Cortex of kidney (tissue), 1 donor: ENCODE measurements around the gene TTLL3.

Experiments used
- DNase-seq: peaks from one replicate; lab custom pipeline; 2025; lab: John Stamatoyannopoulos, UW

Gene TTLL3

DNA sequence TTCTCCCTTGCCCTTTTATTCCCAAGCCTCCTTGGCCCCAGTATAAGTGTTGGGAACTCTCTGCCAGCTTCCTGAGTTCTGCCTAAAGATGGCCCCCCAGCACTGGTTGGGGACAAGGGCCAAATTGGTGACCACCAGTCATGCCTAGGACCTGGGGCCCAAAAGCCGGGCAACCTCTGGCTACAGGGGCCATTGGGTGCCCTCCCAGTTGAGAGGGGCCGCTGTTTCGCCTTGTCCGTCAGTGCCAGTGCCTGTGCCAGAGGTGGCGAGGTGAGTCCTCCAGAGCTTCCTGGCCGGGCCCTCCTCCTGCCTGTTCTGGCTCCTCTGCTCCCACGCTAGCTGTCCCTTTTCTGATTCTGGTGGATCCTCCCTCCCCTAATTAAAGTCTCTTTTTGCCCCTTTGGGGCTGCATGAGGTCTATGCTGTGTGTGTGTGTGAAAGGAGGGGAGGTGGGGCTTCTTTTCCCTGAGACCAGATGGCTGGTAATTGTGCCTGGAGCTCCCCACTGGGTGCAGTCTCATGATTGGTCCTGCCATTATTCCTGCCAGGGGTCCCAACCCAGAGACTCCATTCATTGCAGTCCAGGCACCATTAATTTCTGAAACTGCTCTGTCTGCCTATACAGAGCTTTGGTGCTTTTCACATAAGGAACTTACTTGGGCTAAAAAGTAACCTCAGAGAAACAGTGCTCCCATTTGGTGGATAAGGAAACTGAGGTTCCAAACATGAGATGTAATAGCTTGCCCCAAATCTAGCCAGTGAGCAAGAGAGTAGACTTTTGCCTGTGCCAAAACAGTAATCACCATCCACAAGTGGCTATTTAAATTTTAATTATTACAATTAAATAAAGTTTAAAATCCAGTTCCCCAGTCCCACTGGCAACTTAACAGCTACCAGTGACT, 3.1 kb upstream of the TTLL3 start:
- DNase-seq: no peak

DNA sequence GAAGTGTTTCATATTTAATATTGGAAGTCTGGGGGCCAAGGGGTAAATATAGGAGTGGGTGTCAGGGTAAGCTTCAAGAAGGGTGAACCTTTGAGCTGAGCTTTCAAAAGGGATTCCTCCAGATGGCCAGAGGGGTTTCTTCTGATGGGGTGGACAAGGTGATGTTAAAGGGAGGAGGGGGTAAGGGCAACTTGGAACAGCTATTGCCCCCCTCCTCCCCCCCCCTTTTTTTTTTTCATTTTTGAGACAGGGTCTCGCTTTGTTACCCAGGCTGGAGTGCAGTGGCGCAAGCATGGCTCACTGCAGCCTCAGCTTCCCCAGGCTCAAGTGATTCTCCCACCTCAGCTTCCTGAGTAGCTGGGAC, 2.1 kb upstream of the TTLL3 start:
- DNase-seq: no peak

DNA sequence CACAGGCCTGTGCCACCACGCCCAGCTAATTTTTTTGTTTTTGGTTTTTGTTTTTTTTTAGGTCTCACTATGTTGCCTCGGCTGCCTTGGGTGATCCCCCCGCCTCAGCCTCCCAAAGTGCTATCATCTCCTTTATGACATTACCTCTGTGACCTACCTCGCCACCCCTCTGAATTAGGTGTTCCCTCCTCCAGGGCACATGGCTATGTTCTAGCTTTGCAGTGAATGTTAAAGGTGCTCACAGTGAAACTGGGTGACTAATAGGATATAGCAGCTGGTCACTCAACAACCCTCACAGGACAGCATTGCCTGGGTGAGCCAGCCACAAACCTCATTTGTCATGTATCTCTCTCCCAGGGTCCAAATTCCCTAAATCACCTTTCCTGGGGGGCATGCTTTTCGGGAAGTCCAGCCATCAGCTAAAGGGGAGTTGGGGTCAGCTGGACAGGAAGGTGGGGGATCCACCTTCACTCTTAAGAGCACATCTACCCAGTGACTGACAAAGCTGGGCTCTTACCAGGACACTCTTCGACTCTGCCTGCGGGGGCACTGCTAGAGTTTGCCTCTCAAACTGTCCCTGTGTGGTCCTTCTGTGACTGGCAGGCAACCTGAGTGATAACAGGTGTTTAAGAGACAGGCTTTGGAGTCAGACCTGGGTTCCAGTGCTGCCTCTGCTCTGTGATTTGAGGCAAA, 1.6 kb upstream of the TTLL3 start:
- no peak for DNase-seq

DNA sequence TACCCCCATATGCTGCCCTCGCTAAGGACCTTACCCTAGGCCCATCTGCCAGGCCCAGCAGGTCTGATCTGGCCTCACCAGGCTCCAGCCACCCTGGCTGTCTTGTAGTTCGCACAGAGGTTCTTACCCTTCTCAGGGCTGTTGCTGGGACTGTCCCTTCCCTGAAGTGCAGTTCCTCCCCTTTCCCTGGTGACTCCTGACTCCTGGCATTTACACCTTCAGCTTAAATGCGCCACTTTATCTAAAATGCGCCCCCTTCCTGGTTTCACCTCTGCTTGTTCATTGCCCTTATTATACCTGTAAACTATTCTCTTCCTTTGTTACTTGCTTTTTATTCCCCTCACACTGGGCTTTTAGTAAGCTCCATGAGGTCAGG, 835 bp upstream of the TTLL3 start:
- DNase-seq: no peak

DNA sequence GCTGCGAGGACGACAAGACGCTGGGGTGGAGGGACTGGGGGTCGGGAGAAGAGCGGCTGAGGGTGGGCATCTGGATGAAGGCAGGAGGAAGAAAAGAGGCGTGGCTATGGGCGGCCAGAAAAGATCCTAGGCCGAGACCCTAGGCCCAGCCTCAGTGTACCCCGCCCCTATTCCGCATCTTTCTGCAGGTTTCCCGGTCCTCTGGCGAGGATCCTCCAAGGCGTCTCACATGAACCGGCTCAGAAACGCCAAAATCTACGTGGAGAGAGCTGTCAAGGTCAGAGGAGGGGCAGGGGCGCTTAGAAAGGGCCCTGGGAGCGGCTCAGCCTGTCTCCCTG, 340 bp downstream of the TTLL3 start:
- DNase-seq: no peak

DNA sequence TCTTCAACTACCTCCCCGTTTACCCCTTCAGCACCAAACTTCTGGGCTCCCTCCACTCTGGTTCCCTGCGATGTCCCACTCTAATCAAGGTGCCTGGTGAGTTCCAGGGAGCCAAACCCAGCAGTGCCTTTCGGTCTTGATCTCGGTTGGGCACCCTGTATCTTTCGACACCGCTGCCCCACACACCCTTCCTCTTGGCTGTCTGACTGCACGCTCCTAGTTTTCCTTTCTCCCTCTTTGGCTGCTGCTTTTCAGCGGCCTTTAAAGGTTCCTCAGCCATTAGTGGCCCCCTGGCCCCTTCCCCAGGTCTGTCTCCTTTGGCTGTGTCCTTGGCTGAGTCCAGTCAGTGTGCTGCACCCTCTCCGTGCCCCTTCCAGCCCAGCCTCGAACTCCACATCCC, 784 bp downstream of the TTLL3 start:
- no peak for DNase-seq

DNA sequence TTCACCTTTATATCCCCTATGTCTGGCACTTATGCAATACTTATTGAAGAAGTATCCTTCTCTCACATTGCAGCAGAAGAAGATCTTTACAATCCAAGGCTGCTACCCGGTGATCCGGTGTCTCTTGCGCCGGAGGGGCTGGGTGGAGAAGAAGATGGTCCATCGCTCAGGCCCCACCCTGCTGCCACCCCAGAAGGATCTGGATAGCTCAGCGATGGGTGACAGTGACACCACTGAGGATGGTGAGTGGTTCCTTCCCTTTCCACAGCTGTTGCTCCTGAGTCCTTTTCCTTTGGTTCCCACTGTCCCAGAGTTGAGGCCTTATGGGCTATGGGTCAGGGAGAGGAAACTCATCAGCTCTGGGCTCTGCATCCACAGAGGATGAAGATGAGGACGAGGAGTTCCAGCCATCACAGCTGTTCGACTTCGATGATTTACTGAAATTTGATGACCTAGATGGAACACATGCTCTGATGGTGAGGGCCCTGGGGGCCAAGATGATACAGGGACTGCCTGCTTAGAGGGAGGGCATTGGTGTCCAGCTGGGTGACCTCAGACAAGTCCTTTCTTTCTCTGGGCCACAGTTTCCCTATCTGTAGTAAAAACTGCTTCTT, 2.9 kb downstream of the TTLL3 start:
- no peak for DNase-seq

DNA sequence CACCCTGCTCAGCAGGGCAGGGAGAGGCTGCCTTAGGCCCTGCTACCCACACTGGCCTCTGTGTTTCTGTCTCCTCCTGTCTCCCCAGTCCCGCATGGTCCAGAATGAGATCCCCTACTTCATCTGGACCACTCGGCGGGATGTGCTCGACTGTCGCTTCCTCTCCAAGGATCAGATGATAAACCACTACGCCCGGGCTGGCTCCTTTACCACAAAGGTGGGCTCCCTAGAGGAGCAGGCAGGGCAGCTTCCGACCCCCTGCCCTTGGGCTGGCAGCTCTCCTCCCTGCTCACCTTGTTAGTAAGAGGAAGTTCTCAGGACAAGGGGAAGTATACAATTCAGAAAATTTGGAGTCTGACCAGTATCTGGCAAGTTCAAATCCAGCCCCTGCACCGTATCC, 5.9 kb downstream of the TTLL3 start:
- DNase-seq: no peak

DNA sequence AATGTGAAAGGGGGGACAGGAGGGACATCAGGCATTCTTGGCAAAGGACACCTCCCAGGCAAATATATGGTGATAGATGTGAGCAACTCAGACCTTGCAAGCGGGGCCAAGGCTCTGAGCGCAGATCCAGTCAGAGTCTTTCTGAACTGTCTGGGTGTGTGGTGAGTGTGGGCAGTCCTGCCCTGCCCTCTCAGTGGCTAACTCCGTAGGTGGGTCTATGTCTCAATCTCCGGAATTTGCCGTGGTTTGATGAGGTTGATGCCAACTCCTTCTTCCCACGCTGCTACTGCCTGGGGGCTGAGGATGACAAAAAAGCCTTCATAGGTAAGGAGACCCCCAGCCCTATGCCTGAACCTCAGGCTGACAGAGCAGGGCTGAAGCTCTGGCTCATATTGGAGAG, 7.4 kb downstream of the TTLL3 start:
- no peak for DNase-seq

DNA sequence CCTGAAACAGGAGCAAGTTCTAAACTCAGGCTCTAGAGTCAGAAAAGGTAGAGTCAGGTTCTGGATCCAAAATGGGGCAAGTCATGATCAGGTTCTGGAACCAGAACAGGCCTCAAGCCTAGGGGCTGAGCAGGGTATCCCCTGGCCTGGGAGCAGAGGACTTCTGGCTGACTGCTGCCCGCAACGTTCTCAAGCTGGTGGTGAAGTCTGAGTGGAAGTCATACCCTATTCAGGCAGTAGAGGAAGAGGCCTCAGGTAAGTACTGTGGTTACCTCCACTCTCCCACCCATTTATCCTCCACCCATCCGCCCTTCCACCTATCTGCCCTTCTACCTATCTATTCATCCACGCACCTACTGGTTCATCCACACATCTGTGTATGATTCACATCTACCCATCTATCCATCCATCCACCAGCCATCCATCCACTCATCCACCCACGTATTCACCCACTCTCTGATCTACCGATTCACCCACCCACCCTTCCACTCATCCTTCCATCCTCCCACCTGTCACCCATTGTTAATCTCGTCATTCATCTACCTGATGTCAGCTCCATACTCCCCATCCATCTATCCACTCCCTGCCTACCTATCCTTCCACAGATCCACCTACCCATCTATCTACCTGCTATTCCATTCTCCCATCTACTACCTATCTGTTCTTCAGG, 8.7 kb downstream of the TTLL3 start:
- no peak for DNase-seq

DNA sequence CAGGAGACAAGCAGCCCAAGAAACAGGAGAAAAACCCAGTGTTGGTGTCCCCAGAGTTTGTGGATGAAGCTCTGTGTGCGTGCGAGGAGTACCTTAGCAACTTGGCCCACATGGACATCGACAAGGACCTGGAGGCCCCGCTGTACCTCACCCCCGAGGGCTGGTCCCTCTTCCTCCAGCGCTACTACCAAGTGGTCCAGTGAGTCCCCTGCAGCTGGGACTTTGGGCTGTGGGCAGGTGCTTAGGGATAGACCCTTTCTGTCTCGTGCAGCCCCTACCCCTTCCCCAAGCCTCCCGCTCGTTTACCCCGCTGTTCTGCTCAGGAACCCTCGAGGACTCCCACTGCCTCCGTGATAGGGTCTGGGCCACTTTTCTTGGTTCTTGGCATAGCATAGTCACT, 10.5 kb downstream of the TTLL3 start:
- no peak for DNase-seq

DNA sequence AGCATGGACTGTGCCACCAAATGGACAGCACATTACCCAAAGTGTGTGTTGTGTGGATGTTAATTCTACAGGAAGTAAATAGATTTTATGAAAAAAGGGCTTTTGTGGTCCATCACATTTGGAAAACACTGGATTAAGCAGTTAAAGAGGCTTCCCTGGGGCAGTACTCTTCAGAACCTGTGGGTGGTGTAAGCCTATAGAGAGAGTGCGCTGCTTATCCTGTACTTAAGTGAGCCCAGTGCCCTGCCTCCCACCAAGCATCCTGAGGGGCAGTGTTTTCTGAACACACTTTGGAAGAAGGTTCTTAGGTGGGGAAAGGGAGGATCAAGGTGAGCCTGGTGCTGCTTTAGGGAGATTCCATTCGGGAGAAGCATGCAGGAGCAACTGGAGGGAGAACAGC, 10.9 kb downstream of the TTLL3 start:
- DNase-seq: no peak

DNA sequence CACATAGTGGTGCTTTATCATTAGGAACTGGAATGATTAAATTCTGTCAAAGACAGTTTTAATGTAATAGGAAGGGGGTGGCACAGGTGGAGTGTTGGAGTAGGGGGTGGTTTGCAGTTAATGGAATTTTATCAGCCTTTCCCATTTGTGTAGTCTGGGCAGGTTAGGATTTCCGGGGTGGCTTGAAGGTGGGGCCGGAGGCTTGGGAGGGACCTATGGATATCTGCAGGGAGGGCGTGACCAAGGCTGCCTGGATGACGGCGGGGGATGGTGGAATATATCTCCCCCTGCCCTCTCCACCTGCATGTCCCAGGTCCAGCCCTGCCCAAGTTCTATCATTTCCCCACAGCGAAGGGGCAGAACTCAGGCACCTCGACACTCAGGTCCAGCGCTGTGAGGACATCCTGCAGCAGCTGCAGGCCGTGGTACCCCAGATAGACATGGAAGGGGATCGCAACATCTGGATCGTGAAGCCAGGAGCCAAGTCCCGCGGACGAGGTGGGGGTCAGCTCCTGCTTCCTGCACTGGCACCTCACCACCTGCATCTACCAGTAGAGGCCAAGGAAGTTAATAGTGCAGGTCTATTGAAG, 15.5 kb downstream of the TTLL3 start:
- no peak for DNase-seq

DNA sequence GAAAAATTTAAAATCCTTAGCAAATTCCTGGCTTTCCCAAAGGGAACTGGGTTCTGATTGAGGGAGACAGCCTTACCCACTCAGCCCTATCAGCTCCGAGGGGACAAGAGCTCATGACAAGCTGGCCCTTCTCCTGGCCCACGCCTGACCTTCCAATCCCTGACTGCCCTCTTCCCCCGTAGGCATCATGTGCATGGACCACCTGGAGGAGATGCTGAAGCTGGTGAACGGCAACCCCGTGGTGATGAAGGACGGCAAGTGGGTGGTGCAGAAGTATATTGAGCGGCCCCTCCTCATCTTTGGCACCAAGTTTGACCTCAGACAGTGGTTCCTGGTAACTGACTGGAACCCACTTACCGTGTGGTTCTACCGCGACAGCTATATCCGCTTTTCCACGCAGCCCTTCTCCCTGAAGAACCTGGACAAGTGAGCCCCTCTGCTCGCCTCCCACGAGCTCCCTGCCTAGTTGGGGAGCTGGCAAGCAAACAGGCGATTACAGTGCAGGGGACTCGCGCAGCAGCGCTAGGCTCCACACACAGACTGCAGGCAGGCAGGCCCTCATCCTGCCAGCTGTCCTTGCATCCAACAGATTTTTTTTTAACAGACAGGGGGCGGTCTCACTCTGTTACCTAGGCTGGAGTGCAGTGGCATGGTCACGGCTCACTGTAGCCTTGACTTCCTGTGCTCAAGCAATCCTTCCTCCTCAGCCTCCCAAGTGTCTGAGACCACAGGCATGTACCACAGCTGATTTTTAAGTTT, 16.9 kb downstream of the TTLL3 start:
- no peak for DNase-seq

DNA sequence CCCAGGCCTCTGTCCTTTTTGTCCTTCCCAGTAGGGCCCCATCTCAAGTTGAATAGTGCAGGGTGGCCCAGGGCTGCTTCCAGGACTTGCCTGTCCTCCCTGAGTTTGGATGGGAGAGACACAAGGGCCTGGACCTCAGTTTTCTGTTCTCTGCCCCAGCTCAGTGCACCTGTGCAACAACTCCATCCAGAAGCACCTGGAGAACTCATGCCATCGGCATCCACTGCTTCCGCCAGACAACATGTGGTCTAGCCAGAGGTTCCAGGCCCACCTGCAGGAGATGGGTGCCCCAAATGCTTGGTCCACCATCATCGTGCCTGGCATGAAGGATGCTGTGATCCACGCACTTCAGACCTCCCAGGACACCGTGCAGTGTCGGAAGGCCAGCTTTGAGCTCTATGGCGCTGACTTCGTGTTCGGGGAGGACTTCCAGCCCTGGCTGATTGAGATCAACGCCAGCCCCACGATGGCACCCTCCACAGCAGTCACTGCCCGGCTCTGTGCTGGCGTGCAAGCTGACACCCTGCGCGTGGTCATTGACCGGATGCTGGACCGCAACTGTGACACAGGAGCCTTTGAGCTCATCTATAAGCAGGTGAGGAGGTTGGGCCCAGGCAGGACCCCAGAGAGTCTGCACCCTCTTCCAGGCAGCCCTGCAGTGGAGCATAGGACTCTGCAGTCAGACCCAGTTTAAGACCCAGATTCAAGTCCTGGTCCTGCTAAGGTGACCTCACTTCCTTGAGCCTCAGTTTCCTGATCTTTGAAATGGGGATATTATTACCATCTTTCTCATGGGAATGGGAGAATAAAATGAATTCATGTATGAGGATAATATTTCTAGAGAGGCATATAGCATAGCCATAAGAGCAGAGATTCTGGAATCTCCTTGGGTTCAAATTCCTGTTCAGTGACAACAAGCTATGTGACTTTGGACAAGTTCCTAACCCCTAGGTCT, 19.0 kb downstream of the TTLL3 start:
- no peak for DNase-seq

DNA sequence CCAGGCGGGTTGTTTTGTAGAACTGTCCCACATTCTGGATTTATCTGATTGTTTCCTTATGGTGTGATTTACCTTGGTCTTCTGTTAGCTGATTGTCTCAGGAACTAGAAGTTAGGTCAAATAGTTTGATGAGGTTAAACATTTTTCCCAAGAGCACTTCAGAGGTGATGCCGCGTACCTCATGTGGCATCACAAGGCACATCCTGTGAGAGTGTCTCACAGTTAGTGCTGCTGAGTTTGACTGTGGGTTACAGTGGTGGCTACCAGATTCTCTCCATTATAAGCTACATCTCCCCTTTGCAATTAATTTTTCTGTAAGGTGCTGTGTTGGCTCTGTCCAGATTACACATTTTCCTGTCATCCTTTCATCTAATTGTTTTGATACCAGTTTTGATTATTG, 21.2 kb downstream of the TTLL3 start:
- no peak for DNase-seq

DNA sequence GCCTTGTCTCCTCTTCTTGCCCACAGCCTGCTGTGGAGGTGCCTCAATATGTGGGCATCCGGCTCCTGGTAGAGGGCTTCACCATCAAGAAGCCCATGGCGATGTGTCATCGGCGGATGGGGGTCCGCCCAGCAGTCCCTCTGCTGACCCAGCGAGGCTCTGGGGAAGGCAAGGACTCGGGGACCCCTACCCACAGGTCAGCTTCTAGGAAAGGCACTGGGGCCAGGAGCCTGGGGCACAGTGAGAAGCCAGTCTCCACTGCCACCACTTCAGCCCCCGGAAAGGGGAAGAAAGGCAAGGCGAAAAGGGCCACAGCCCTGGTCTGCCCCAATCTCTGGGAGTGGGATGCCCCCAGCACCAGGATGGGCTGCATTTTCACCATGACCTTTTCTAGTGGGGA, 23.0 kb downstream of the TTLL3 start:
- no peak for DNase-seq

DNA sequence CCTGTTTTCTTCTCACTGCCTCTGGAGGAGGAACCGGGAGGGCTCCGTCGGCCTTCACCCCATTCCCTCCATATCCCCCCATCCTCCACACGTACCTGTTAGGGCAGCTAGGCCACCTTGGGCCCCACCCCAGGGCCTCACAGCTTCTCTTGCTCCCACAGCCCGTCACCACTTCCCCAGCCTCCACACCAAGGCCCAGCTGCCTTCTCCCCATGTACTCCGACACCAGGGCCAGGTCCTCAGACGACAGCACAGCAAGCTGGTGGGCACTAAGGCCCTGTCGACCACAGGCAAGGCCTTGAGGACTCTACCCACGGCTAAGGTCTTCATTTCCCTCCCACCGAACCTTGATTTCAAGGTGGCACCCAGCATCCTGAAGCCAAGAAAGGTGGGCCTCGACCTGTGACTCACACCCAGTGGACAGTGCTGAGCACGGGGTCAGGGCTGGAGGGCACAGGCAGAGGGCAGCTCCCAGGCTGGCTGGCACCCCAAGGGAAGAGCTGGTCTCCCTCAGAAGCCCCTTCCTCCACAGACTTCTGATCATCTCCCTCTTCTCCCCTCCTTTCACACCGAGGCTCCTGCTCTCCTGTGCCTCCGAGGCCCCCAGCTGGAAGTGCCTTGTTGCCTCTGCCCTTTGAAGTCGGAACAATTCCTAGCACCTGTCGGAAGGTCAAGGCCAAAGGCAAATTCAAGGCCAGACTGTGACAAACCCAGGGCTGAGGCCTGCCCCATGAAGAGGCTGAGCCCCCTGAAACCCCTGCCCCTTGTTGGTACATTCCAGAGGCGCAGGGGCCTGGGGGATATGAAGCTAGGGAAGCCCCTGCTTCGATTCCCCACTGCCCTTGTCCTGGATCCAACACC, 24.7 kb downstream of the TTLL3 start:
- no peak for DNase-seq
